ENCODE data around the gene CD38.
"Not testable (repeated sequence)": the region's sequence is repeated elsewhere in the genome, so short reads cannot be mapped to it uniquely, and the experiment has no call there.

CD38 gene

GRCh38 chr4:15758294-15758693 is 19.8 kb upstream of the CD38 start:
- no peak for DNase-seq (ENCODE audit: low read depth in 1 of 2, low spot score in 1 of 2)

- DNase-seq (ENCODE audit: low read depth in 1 of 2, low spot score in 1 of 2): not testable (repeated sequence)
These were observed 15.7 kb upstream of the CD38 start for GRCh38 chr4:15762460-15762859.

DNA sequence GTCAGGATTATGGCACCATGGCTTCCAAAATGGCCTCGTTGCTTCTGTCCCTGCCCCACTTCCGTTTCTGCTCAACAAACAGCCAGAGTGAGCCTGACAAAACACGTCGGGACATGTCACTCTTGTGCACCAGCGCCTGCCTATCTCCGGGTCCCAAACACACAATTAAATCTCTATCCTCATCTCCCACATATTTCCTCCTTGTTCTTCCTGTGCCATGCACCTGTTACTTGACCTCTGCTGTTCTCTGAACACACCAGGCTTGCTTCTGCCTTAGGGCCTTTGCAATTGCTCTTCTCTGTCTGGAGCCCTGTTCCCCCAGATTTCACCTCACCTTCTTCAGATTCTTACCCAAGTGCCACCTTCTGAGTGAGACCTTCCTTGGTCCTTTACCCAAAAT is 12.7 kb upstream of the CD38 start:
- DNase-seq (ENCODE audit: low read depth in 1 of 2, low spot score in 1 of 2): no peak

- no peak for DNase-seq (ENCODE audit: low read depth in 1 of 2, low spot score in 1 of 2)
These were observed 12.0 kb upstream of the CD38 start for GRCh38 chr4:15765910-15766697.

DNA sequence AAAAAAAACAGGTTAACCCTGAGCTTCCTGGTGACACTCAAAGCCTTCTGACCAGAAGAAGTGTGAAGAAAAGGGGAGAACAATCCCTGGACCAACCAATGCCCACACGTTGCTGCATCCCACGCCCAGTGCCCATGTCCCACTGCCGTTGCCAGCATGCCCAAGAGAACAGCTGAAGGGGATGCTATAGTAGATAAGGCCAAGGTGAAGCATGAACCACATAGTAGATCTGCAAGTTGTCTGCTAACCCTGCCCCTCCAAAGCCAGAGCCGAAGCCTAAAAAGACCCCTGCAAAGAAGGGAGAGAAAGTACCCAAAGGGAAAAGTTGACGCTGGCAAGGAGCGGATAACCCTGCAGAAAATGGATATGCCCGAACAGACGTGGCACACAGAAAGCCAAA is 11.3 kb upstream of the CD38 start:
- no peak for DNase-seq (ENCODE audit: low read depth in 1 of 2, low spot score in 1 of 2)

GRCh38 chr4:15769202-15769601 is 8.9 kb upstream of the CD38 start:
- DNase-seq (ENCODE audit: low read depth in 1 of 2, low spot score in 1 of 2): no peak

GRCh38 chr4:15771216-15772058 is 6.7 kb upstream of the CD38 start:
- DNase-seq (ENCODE audit: low read depth in 1 of 2, low spot score in 1 of 2): no peak

DNA sequence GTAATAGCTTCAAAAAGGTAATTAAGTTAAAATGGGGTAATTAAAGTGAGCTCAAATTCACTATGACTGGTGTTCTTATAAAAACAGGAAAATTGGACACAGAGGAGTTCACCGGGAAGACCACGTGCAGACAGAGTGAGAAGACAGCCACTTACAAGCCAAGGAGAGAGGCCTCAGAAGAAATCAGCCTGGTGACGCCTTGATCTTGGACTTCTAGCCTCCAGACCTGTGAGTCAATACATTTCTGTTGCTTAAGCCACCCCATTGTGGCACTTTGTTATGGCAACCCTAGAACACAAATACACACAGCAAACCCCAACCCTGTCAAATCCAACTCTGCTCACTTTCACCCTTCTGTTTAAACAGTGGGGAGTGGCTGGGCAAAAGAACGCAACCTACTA is 4.1 kb upstream of the CD38 start:
- DNase-seq (ENCODE audit: low read depth in 1 of 2, low spot score in 1 of 2): no peak

DNA sequence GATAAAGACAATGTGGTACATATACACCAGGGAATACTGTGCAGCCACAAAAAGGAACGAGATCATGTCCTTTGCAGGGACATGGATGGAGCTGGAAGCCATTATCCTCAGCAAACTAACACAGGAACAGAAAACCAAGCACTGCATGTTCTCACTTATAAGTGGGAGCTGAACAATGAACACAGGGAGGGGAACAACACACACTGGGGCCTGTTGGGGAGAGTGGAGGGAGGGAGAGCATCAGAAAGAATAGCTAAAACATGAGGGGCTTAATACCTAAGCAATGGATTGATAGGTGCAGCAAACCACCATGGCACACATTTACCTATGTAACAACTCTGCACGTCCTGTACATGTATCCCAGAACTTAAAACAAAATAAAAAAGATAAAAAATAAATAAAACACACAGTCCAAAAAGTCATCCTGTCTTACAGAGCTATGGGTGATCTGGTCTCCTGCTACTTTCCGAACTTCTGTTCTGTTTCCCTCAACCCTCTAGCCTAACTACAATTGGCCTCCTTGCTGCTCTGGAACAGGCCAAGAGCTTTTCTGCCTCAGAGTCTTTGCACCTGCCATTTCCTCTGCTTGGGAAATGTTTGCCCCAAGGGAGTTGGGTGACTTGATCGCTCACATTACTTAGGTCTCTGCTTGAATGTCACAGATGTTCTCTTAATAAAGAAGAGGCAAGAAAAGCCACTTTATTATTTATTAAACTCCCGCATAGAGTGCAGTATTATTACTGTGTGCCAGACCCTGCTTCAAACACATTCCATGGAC is 1.1 kb upstream of the CD38 start:
- DNase-seq (ENCODE audit: low read depth in 1 of 2, low spot score in 1 of 2): no peak

- no peak for DNase-seq (ENCODE audit: low read depth in 1 of 2, low spot score in 1 of 2)
These were observed 335 bp upstream of the CD38 start for GRCh38 chr4:15777697-15778288.

- DNase-seq (ENCODE audit: low read depth in 1 of 2, low spot score in 1 of 2): no peak
These were observed 1.2 kb downstream of the CD38 start for GRCh38 chr4:15779306-15779705.

- DNase-seq (ENCODE audit: low read depth in 1 of 2, low spot score in 1 of 2): no peak
These were observed 1.7 kb downstream of the CD38 start for GRCh38 chr4:15779809-15780208.

DNA sequence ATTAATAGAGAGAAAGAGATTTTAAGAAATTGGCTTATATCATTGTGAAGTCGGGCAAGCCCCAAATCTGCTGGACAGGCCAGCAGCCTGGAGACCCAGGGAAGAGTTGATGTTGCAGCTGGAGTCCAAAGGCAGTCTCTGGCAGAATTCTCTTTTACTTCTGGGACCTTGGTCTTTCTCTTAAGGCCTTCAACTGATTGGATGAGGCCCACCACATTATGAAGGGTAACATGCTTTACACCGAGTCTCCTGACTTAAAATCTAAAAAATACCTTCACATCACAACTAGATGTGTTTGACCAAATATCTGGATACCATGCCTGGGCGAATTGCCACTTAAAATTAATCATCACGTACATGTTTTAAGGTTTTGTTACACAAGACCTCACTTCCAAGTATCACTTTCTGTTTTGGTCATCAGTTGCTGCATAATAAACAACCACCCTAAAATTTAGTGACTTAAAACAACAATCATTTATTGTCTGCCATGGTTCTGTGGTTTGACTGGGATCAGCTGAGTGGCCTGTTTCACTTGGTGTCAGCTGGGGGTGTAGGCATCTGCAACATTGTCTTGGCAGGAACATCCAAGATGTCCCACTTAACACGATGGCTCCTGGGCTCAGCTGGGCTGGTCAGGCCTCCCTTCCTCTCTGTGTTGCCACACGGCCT is 3.4 kb downstream of the CD38 start:
- DNase-seq (ENCODE audit: low read depth in 1 of 2, low spot score in 1 of 2): no peak

DNA sequence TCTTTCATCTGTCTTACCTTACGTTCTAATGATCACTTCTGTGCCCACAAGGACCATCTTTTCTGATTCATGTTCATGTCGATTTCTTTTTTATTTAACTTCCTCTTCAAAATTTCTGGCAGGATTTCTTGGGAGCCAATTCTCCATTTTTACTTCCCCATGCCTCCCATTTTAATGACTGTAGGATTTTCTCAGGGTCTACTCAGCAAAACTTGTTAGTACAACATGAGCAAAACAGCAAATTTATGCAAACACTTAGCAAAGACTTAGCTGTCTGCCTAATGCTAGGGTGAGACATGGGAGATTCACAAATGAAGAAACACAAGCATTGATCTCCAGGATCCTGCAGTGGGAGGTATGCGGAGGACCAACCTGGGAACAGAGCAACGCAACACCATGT is 5.5 kb downstream of the CD38 start:
- no peak for DNase-seq (ENCODE audit: low read depth in 1 of 2, low spot score in 1 of 2)

- no peak for DNase-seq (ENCODE audit: low read depth in 1 of 2, low spot score in 1 of 2)
These were observed 7.0 kb downstream of the CD38 start for GRCh38 chr4:15784959-15785634.

DNA sequence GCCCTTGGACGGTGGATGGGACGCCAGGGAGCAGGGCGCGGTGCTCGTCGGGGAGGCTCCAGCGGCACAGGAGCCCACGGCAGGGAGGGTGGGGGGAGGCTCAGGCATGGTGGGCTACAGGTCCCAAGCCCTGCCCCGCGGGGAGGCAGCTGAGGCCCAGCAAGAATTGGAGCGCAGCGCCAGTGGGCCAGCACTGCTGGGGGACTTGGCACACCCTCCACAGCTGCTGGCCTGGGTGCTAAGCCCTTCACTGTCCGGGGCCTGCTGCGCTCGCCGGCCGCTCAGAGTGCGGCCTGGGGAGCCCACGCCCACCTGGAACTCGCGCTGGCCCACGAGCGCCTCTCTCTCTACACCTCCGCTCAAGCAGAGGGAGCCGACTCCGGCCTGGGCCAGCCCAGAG is 8.6 kb downstream of the CD38 start:
- no peak for DNase-seq (ENCODE audit: low read depth in 1 of 2, low spot score in 1 of 2)

DNA sequence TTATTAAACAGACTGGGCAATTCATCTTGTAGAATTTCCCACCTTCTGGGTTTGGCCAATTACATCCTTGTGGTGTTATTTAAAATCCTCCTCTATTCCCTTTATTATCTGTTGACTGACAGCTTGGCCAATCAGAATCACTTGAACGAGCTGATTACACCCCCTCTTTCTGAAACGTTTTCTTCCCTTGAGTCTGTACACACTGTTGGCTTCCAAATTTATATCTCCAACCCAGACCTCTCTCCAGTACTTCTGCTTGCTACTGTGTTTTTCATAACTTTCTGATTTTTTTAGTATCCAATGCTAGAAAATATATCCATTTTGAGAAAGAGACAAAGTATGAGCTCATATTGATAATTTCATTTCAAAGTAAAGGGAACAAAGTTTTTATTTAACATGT is 14.8 kb downstream of the CD38 start:
- DNase-seq (ENCODE audit: low read depth in 1 of 2, low spot score in 1 of 2): no peak

GRCh38 chr4:15793506-15794363 is 15.6 kb downstream of the CD38 start:
- DNase-seq (ENCODE audit: low read depth in 1 of 2, low spot score in 1 of 2): no peak

GRCh38 chr4:15794426-15794825 is 16.3 kb downstream of the CD38 start:
- no peak for DNase-seq (ENCODE audit: low read depth in 1 of 2, low spot score in 1 of 2)

All from activated T-helper 1 cell treated with anti-CD3 and anti-CD28 coated beads, Interleukin-2, amount 50 U/mL, for 16 hours (primary cell).